Liver (tissue), 9 donors: Measurements from ENCODE around the gene KAZN. TPM values are rescaled to one million over a fixed set of nuclear protein-coding genes. Genes with fewer than 3 reads are reported as not detected.

Source experiments
- DNase-seq: peaks from one replicate; pipeline ENCODE4 v3.0.0-alpha.2; 2017; ENCODE audit warnings: low spot score
- H3K27ac ChIP-seq, 2 donors: one replicate each; pipeline ENCODE4 v1.7.0; 2013; ENCODE audit warnings: inconsistent platforms in 2 of 2, low read length in 2 of 2, control low read depth in 1 of 2, low read depth in 1 of 2, mild to moderate bottlenecking in 1 of 2
- H3K27me3 ChIP-seq, 4 donors: one replicate each; pipeline versions ENCODE4 v1.6.1 to v1.7.0; 2013; ENCODE audit warnings: low read length in 3 of 4, inconsistent platforms in 1 of 4, mild to moderate bottlenecking in 1 of 4, moderate library complexity in 1 of 4; ENCODE audit not compliant: control insufficient read depth in 4 of 4, insufficient read depth in 4 of 4
- H3K36me3 ChIP-seq, 4 donors: one replicate each; pipeline versions ENCODE4 v1.6.1 to v1.7.0; 2013; ENCODE audit warnings: low read length in 3 of 4, mild to moderate bottlenecking in 3 of 4, low read depth in 1 of 4, moderate library complexity in 1 of 4; ENCODE audit not compliant: control insufficient read depth in 4 of 4, insufficient read depth in 3 of 4
- H3K4me1 ChIP-seq, 4 donors: one replicate each; pipeline versions ENCODE4 v1.6.1 to v1.7.0; 2013; ENCODE audit warnings: low read length in 3 of 4, mild to moderate bottlenecking in 3 of 4, moderate library complexity in 1 of 4; ENCODE audit not compliant: control insufficient read depth in 4 of 4, insufficient read depth in 4 of 4
- H3K4me3 ChIP-seq, 3 donors: one replicate each; pipeline versions ENCODE4 v1.6.1 to v1.7.0; 2013; ENCODE audit warnings: low read length in 3 of 3, control low read depth in 1 of 3, low read depth in 1 of 3, mild to moderate bottlenecking in 1 of 3
- H3K9ac ChIP-seq, 2 donors: one replicate each; pipeline ENCODE4 v1.7.0; 2013; ENCODE audit warnings: low read length in 2 of 2, mild to moderate bottlenecking in 2 of 2, moderate library complexity in 2 of 2, control low read depth in 1 of 2, low read depth in 1 of 2
- H3K9me3 ChIP-seq, 4 donors: one replicate each; pipeline versions ENCODE4 v1.6.1 to v1.7.0; 2013; ENCODE audit warnings: low read length in 3 of 4; ENCODE audit not compliant: control insufficient read depth in 4 of 4
- EGR1 ChIP-seq, 2 donors: IDR thresholded peaks; 2 replicates each; pipeline ENCODE4 v1.6.1; 2016 to 2018; ENCODE audit warnings: antibody characterized with exemption in 2 of 2, low read depth in 2 of 2
- FOXA1 ChIP-seq: IDR thresholded peaks from 2 replicates; pipeline ENCODE4 v1.6.1; 2016; ENCODE audit warnings: antibody characterized with exemption
- FOXA2 ChIP-seq: IDR thresholded peaks from 2 replicates; pipeline ENCODE4 v1.6.1; 2016; ENCODE audit warnings: antibody characterized with exemption
- GABPA ChIP-seq, 2 donors: IDR thresholded peaks in 1 of 2; conservative IDR thresholded peaks in 1 of 2; 2 replicates each; pipeline ENCODE4 v1.6.1; 2016; ENCODE audit warnings: antibody characterized with exemption in 2 of 2, mild to moderate bottlenecking in 1 of 2, moderate library complexity in 1 of 2
- HNF4A ChIP-seq, 2 donors: conservative IDR thresholded peaks; 2 replicates each; pipeline ENCODE4 v1.6.1; 2016; ENCODE audit warnings: antibody characterized with exemption in 2 of 2, mild to moderate bottlenecking in 2 of 2
- HNF4G ChIP-seq: IDR thresholded peaks from 2 replicates; pipeline ENCODE4 v1.6.1; 2016; ENCODE audit warnings: antibody characterized with exemption
- NR2F2 ChIP-seq: IDR thresholded peaks from 2 replicates; pipeline ENCODE4 v1.6.1; 2016; ENCODE audit warnings: antibody characterized with exemption
- RAD21 ChIP-seq, 2 donors: IDR thresholded peaks; 2 replicates each; pipeline ENCODE4 v1.6.1; 2016; ENCODE audit warnings: antibody characterized with exemption in 2 of 2, mild to moderate bottlenecking in 2 of 2
- RXRA ChIP-seq, 2 donors: IDR thresholded peaks; 2 replicates each; pipeline ENCODE4 v1.6.1; 2017 to 2018; ENCODE audit warnings: antibody characterized with exemption in 2 of 2, mild to moderate bottlenecking in 1 of 2
- SP1 ChIP-seq: IDR thresholded peaks from 2 replicates; pipeline ENCODE4 v1.6.1; 2018; ENCODE audit warnings: antibody characterized with exemption, mild to moderate bottlenecking
- WGBS: extraction: QIAGEN DNeasy Blood & Tissue Kit; methylation state at CpG from one replicate; pipeline ENCODE4 v1.1.7; 2013; 5-methylcytosine and 5-hydroxymethylcytosine counted together
- polyA plus RNA-seq, 2 donors: library from polyadenylated mRNA; stranded (reverse) in 1 of 2; unstranded in 1 of 2; fragments of 200-250 nt in 1 of 2; fragments of >200 nt in 1 of 2; fragmentation: Nextera tagmentation in 1 of 2; extraction: Ambion mirVana in 1 of 2; gene quantifications; one replicate each; pipeline versions ENCODE4 v1.2.1 to v1.2.3, GENCODE V29; 2013 to 2015
- total RNA-seq, 2 donors: library from RNA; depleted of rRNA; stranded (reverse); fragments of >200 nt; gene quantifications; one replicate each; pipeline ENCODE4 v1.2.3, GENCODE V29; 2014
- TF ChIP-seq, protein P1 (sequence below): fragments of 150-350 bp; IDR thresholded peaks from 2 replicates; pipeline ENCODE4 v1.5.1; 2017; ENCODE audit warnings: improper control_type of control experiment, low read depth, low read length; ENCODE audit not compliant: missing input control
- TF ChIP-seq, protein P2 (sequence below): IDR thresholded peaks from 2 replicates; pipeline ENCODE4 v1.6.1; 2016; ENCODE audit warnings: antibody characterized with exemption, mild to moderate bottlenecking
- TF ChIP-seq, protein P3 (sequence below): IDR thresholded peaks from 2 replicates; pipeline ENCODE4 v1.6.1; 2016; ENCODE audit warnings: antibody characterized with exemption
- donor health status: healthy.
- donor health status: healthy.
- donor health status: healthy.
- donor health status: healthy.
- donor health status: healthy.

KAZN gene
- total and polyA plus RNA-seq, 4 donors = 1.9 to 6.9 (median 2.4) TPM

DNA sequence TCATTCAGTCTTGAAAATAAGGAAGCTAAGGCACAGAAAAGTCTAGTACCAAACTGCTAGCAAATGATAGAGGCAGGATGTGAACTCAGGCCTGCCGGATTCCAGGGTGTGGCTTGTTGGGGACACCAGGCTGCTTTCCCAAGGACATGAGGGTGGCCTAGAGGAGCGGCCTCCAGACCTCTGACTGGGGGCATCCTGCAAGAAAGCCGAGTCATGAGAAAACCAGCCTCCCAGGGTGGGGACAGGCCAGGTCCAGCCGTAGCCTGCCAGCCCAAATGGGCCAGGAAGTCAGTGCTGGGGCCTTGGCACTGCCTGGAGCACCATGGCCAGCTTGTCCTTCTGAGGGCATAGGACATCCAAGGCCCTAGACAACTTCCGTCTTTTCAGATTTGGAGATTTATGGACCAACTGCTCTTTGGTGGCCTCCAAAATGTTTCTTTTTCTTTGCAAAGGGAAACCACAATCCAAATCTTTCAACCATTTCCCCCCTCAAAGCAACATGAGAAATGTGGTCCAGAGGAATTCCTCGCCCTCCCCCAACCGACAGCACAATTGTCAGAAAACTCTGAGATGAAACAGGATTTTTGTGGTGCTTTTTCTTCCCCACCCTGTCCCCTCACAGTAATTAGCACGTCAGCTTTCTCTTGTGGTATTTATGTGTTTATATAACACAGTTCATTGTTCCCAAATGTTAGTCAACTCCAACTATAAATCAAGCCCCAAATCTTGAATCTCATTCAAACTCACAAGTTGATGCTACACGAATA is 212.3 kb downstream of the KAZN start:
- H3K9ac ChIP-seq = no peak overlapping the region
- TF ChIP-seq FOXA1 (no peak), HNF4G (no peak), RXRA (IDR thresholded peaks at IDR 0.05) (peak in 1 of 2 donors; percentile 9)
- TF ChIP-seq, protein P1, sequence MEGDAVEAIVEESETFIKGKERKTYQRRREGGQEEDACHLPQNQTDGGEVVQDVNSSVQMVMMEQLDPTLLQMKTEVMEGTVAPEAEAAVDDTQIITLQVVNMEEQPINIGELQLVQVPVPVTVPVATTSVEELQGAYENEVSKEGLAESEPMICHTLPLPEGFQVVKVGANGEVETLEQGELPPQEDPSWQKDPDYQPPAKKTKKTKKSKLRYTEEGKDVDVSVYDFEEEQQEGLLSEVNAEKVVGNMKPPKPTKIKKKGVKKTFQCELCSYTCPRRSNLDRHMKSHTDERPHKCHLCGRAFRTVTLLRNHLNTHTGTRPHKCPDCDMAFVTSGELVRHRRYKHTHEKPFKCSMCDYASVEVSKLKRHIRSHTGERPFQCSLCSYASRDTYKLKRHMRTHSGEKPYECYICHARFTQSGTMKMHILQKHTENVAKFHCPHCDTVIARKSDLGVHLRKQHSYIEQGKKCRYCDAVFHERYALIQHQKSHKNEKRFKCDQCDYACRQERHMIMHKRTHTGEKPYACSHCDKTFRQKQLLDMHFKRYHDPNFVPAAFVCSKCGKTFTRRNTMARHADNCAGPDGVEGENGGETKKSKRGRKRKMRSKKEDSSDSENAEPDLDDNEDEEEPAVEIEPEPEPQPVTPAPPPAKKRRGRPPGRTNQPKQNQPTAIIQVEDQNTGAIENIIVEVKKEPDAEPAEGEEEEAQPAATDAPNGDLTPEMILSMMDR = no peak
- H3K4me3 ChIP-seq = no peak overlapping the region
- peaks cover 8 to 21% (median 16%) of the 10 kb centered on the region in 4 donors for H3K9me3 ChIP-seq
- H3K4me1 ChIP-seq = no peaks in the 10 kb centered on the region
- no peak overlapping the region for H3K27ac ChIP-seq
- WGBS = 66% methylated on average over 9 of the region's 9 CpGs
- no peaks in the 10 kb centered on the region for H3K36me3 ChIP-seq
- H3K27me3 ChIP-seq = no peaks in the 10 kb centered on the region
- no peak for DNase-seq

DNA sequence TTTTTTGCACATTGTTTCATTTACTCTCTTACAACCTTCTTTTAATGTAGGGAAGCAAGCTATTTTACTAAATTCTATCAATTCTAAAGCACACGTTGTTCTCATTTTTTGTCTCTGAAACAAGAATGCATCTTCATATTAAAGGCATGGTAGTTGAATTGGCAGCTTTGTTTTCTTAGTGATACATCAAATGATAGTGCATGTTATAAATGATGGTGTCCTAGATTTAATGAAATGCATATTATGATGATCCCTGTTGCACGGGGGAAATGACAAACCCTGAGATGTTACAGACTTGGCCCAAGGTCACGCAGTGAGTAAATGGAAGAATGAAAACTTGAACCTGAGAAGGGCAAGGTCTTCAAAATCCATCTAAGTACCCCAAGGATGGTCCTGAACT is 213.1 kb downstream of the KAZN start:
- TF ChIP-seq, protein P1 = no peak
- TF ChIP-seq GABPA (IDR thresholded peaks at IDR 0.05 in 1 of 2, conservative IDR thresholded peaks at IDR 0.05 in 1 of 2) (no peak), FOXA1 (no peak), RXRA (IDR thresholded peaks at IDR 0.05) (no peak), HNF4G (no peak), RAD21 (IDR thresholded peaks at IDR 0.05) (no peak), FOXA2 (no peak), HNF4A (conservative IDR thresholded peaks at IDR 0.05) (no peak), EGR1 (IDR thresholded peaks at IDR 0.05; ENCODE audit: low read depth in 2 of 2) (no peak), NR2F2 (no peak), SP1 (no peak)
- TF ChIP-seq, protein P2, sequence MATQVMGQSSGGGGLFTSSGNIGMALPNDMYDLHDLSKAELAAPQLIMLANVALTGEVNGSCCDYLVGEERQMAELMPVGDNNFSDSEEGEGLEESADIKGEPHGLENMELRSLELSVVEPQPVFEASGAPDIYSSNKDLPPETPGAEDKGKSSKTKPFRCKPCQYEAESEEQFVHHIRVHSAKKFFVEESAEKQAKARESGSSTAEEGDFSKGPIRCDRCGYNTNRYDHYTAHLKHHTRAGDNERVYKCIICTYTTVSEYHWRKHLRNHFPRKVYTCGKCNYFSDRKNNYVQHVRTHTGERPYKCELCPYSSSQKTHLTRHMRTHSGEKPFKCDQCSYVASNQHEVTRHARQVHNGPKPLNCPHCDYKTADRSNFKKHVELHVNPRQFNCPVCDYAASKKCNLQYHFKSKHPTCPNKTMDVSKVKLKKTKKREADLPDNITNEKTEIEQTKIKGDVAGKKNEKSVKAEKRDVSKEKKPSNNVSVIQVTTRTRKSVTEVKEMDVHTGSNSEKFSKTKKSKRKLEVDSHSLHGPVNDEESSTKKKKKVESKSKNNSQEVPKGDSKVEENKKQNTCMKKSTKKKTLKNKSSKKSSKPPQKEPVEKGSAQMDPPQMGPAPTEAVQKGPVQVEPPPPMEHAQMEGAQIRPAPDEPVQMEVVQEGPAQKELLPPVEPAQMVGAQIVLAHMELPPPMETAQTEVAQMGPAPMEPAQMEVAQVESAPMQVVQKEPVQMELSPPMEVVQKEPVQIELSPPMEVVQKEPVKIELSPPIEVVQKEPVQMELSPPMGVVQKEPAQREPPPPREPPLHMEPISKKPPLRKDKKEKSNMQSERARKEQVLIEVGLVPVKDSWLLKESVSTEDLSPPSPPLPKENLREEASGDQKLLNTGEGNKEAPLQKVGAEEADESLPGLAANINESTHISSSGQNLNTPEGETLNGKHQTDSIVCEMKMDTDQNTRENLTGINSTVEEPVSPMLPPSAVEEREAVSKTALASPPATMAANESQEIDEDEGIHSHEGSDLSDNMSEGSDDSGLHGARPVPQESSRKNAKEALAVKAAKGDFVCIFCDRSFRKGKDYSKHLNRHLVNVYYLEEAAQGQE = no peak
- TF ChIP-seq, protein P3, sequence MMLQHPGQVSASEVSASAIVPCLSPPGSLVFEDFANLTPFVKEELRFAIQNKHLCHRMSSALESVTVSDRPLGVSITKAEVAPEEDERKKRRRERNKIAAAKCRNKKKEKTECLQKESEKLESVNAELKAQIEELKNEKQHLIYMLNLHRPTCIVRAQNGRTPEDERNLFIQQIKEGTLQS = no peak
- no peaks in the 10 kb centered on the region for H3K36me3 ChIP-seq
- no peaks in the 10 kb centered on the region for H3K27me3 ChIP-seq
- no peaks in the 10 kb centered on the region for H3K4me1 ChIP-seq
- H3K27ac ChIP-seq = no peak overlapping the region
- H3K9me3 ChIP-seq = peaks cover 5 to 15% (median 11%) of the 10 kb centered on the region in 4 donors
- no peak overlapping the region for H3K9ac ChIP-seq
- no peak for DNase-seq
- no peak overlapping the region for H3K4me3 ChIP-seq
- 70% methylated on average over 3 of the region's 3 CpGs for WGBS
